Measurements from ENCODE around the gene FCHSD2.

FCHSD2 gene

DNA sequence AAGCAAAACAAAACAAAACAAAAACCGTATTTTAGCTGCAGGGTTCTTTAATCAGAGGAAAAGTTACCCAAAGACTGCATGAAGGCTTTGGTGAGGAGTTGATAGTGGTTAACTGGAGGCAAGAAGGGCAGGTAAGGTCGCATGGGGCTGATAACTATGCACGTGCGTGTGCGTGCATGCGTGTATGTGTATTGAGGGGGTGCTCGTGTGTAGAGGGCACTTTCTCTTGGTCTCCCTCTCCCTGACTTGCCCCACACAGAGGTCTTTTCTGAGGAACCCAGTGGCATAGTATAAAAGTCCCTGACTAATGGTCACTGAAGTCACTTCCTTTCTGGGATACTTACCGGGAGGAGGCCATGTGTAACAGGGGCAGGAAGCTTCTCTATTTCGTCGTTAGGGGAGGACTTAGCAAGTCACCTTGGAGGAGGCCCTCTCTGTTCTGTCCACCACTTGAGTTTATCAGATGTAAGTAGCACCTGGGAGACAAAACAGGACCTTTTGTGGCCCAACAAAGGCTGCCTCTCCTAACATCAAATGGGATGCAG, 20.1 kb upstream of the FCHSD2 start:
- TF ChIP-seq, protein P1, sequence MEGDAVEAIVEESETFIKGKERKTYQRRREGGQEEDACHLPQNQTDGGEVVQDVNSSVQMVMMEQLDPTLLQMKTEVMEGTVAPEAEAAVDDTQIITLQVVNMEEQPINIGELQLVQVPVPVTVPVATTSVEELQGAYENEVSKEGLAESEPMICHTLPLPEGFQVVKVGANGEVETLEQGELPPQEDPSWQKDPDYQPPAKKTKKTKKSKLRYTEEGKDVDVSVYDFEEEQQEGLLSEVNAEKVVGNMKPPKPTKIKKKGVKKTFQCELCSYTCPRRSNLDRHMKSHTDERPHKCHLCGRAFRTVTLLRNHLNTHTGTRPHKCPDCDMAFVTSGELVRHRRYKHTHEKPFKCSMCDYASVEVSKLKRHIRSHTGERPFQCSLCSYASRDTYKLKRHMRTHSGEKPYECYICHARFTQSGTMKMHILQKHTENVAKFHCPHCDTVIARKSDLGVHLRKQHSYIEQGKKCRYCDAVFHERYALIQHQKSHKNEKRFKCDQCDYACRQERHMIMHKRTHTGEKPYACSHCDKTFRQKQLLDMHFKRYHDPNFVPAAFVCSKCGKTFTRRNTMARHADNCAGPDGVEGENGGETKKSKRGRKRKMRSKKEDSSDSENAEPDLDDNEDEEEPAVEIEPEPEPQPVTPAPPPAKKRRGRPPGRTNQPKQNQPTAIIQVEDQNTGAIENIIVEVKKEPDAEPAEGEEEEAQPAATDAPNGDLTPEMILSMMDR (IDR thresholded peaks at IDR 0.05; ENCODE audit: low read depth, low read length): no peak
- H3K4me3 ChIP-seq (ENCODE audit: low read depth, low read length): no peak overlapping the region

DNA sequence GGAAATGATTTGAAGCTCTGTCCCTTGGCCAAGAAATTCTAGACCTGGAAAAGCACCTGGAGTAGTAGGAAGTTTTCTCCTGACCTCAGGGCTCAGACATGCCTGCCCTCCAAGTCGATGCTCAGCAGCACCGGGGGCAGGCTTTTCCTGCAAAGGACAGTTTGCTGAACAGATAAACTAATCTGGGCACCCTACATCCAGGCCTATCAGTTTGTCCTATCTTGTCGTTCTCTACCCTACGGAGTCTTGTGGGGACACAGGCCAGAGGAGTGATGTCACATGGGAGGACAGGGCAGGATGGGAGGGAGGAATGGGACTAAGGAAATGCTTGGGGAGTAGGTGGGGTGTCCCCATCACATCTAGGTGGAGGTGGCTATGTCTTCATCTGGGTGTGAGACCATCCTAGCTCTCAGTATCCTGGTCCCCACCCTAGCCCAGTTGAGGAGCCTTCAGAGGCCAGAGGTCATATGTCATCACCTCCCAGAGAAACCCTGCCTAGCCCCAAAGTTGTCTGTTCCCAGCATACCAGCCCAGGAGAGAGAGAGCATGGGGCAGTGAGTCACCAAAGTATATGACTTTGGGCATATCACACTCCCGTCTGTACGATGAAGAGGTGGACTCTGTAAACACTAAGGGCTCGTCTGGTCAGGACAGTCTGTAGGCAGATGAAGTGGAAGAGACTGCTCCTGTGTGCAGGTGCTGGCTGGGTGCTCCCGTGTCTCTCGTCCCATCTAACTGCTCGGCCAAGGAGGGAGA, 18.1 kb upstream of the FCHSD2 start:
- TF ChIP-seq, protein P1 (IDR thresholded peaks at IDR 0.05; ENCODE audit: low read depth, low read length): no peak
- H3K9me3 ChIP-seq: no peaks in the 10 kb centered on the region
- H3K4me1 ChIP-seq: peaks cover 4% of the 10 kb centered on the region; the same call in 1 of the 2 replicates
- H3K27me3 ChIP-seq: no peaks in the 10 kb centered on the region
- no peak overlapping the region for H3K4me3 ChIP-seq (ENCODE audit: low read depth, low read length)
- no peak for DNase-seq
- H3K36me3 ChIP-seq: no peaks in the 10 kb centered on the region

More for the DNA sequence above, 20.1 kb upstream of the FCHSD2 start:
- no peaks in the 10 kb centered on the region for H3K27me3 ChIP-seq
- DNase-seq: no peak
- no peaks in the 10 kb centered on the region for H3K9me3 ChIP-seq
- no peaks in the 10 kb centered on the region for H3K36me3 ChIP-seq
- peaks cover 4% of the 10 kb centered on the region; the same call in 1 of the 2 replicates for H3K4me1 ChIP-seq

DNA sequence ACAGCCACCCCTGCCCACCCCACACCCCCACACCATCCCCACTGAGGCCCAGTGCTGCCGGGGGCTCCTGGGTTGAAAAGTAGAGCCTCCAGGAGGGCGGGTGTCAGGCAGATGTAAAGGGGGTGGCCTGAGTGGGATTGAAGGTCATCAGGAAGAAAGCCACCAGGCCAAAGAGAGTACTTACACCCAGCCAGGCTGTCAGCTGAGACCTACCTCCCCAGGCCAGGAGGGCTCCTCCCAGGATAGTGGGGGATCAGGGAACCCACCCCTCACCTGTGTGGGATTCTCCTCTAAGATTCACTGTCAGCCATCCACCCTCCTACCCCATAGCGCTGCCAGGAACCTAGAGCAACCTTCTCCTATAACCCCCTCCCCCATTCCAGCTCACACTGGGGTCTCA, 17.2 kb upstream of the FCHSD2 start:
- DNase-seq: no peak
- no peak overlapping the region for H3K4me3 ChIP-seq (ENCODE audit: low read depth, low read length)
- no peaks in the 10 kb centered on the region for H3K36me3 ChIP-seq
- TF ChIP-seq, protein P1 (IDR thresholded peaks at IDR 0.05; ENCODE audit: low read depth, low read length): no peak
- no peaks in the 10 kb centered on the region for H3K27me3 ChIP-seq
- H3K4me1 ChIP-seq: peaks cover 4% of the 10 kb centered on the region; the same call in 1 of the 2 replicates
- no peaks in the 10 kb centered on the region for H3K9me3 ChIP-seq

DNA sequence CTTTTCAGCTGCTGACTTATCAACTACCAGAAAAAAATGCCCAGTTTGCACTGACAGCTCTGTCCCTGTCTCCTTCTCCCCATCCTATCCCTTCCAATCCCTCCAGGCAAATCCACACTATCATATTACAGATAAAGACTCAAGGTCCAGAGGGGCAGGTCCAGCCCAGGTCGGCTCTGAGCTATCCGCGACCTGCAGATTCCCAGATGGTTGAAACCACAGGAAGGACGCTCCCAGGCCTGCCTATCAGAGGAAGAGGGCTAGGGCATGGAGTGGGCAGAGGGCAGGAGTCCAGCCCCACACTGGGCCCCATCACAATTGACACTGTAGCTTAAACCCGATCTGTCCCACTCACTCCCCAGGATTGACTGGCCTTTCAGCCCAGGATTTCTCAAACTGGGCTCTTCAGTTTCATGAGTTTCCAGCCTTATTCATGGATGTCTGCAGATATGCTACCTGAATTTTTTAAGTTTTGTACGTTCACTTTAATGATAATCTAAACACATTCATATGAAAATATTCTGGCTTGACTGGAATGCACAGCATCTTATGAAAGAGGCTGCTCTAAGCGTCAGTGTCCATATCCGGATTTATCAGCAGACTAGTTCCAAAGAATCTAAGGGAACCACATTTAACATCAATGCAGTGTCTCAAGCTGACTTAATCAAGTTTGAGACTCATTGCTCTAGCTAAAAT, 16.4 kb upstream of the FCHSD2 start:
- Histone ChIP-seq H3K27me3 (no peaks in the 10 kb centered on the region), H3K4me1 (peaks cover 4% of the 10 kb centered on the region; the same call in 1 of the 2 replicates), H3K4me3 (ENCODE audit: low read depth, low read length) (no peak overlapping the region), H3K9me3 (no peaks in the 10 kb centered on the region), H3K36me3 (no peaks in the 10 kb centered on the region)
- DNase-seq: no peak
- TF ChIP-seq, protein P1 (IDR thresholded peaks at IDR 0.05; ENCODE audit: low read depth, low read length): no peak

DNA sequence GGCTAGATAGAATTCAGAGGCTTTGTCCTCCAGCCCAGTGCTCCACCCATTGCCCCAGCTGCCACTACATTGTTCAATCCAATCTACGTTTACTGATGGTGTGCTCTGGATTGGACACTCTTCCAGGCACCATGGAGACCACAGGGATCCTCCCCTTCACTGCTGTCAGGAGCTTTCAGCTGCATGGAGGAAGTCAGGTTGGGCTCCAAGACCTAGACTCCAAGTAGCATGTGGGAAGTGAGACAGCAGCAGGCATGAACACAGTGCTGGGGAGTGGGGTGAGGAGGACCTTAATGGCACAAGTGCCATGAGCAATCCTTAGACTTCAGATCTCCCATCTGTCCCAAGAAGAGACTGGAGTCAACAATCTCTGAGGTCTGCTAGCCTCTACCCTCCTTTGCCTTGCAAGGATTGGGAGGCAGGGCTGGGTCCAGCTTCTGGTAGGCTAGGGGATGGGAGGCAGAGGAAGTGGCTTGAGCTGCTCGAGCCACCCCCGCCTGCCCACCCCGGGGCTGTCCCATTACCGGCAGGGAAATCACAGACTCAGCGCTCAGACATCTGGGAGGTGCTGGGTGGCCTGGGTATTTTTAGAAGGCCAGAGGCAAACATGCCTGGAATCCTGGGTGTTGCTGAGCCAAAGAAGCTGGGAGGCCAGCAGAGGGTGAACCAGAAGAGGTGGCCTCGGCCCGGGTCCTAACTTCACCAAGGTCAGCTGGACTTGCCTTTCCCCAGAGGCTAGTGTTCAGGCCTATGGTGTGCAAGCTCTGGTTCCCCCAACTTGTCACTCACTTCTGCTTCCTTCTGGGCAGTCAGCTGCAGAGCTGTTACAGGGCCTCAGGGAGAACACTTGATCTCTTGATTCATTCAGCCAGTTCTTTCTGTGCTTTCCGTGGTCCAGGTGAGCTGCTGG, 15.2 kb upstream of the FCHSD2 start:
- Histone ChIP-seq H3K4me1 (peaks cover 4% of the 10 kb centered on the region; the same call in 1 of the 2 replicates), H3K4me3 (ENCODE audit: low read depth, low read length) (no peak overlapping the region), H3K27me3 (no peaks in the 10 kb centered on the region), H3K36me3 (no peaks in the 10 kb centered on the region), H3K9me3 (no peaks in the 10 kb centered on the region)
- DNase-seq: no peak
- TF ChIP-seq, protein P1 (IDR thresholded peaks at IDR 0.05; ENCODE audit: low read depth, low read length): no peak
